NCI-H524 treated with DMSO at 0.1 percent for 48 hours (cell line): ENCODE results near the gene EPB41L4A.
A peak's percentile ranks its signal among the peaks of the same experiment; 100 is the strongest.
"Not testable (repeated sequence)": the region's sequence is repeated elsewhere in the genome, so short reads cannot be mapped to it uniquely, and the experiment has no call there.

Source experiments
- DNase-seq: peaks from one replicate; lab custom pipeline; 2025; lab: John Stamatoyannopoulos, UW

EPB41L4A gene

DNA sequence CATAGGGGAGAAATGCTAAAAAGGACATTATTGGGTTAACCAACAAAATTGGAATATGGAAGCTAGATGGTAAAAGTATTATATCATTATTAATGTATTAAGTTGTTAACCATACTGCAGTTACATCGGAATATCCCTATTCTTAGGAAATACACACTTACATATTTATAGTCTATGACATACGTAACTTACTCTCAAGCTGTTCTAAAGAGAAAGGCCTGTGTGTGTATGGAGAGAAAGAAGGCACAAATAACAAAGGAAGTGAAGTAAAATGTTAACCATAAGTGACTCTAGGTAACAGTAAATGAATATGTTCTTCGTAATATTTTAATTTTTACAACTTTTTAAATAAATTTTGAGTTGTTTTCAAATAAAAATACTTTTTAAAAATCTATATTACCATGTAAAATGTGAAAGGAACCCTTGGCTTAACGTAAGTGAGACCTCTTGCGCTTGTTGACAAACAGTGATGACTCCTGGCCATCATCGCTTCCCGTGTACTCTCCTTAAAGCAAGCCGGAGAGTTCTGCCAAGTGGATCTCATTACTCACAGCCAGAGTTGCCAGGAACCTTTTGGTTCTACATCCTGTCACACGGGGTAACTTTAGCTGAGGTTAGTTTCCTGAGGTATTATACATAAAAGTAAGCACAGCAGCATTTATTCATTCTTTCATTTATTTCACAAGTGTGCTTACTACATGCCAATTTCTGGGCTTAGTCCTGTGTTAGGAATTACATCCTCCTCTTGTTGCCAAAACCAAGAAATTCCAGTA lies 165.4 kb downstream of the EPB41L4A start:
- no peak for DNase-seq

DNA sequence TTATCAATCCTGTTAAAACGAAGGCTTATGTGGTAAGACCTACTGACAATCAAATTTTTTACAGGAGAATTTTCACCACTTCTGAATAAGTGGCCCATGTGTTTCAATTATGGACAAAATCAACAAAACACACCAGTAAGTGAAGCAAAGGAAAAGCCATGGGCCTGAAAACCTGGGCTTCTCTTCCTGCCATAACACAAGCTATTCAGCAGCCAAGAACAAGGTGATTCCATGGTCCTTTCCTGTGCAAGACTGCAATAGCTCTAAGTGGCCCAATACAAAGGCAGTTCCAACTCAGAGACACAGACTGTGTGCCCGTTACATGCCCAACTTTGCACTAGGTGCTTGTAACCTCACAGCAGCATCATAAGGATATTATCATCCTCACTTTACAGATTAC lies 168.5 kb downstream of the EPB41L4A start:
- no peak for DNase-seq

DNA sequence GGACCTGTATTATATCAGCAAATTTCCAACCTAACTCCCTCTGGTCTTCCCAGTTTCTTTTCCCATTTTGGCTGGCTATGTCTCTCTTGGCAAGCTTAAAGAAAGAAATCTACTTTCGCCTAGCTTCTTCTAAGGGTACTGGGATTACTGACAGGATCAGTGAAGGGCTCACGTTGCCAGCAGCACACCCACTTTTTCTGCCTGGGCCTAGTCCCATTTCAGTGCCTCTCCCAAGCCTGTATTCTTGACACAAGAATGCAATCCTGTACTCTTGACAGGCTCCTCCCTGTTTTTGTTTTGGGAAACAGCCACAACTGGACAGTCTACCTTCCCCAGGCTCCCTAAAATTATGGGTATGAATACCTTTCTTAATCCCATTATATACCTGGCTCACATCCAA lies 170.5 kb downstream of the EPB41L4A start:
- no peak for DNase-seq

- DNase-seq, result no peak
Measured at GRCh38 chr5:112247960-112248359, 171.1 kb downstream of the EPB41L4A start.

GRCh38 chr5:112245656-112246055 lies 173.4 kb downstream of the EPB41L4A start:
- no peak for DNase-seq

DNA sequence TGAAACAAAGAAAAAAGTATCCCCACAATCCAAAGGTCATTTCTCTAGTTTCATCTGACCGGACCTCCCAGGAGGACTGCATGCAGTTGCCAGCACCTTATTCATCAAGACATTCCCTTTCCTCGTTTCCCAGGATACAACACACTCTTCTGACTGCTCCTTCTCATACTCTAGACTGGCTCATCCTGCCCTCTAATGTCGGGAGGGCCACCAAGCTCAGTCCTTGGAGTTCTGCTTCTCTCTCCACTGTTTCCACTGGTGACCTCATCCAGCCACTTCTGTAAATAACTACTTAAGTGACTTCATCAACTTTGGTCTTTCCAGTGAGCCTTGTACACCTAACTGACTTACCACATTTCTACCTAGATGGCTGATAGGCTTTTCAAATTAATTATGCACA lies 179.1 kb downstream of the EPB41L4A start:
- DNase-seq, result no peak

GRCh38 chr5:112238473-112238872 lies 180.6 kb downstream of the EPB41L4A start:
- no peak for DNase-seq

GRCh38 chr5:112237456-112237855 lies 181.6 kb downstream of the EPB41L4A start:
- no peak for DNase-seq

GRCh38 chr5:112234000-112234399 lies 185.1 kb downstream of the EPB41L4A start:
- no peak for DNase-seq

- no peak for DNase-seq
Measured at GRCh38 chr5:112232667-112233066, 186.4 kb downstream of the EPB41L4A start.

GRCh38 chr5:112230606-112231005 lies 188.5 kb downstream of the EPB41L4A start:
- DNase-seq, result no peak

GRCh38 chr5:112228667-112229066 lies 190.4 kb downstream of the EPB41L4A start:
- no peak for DNase-seq

DNA sequence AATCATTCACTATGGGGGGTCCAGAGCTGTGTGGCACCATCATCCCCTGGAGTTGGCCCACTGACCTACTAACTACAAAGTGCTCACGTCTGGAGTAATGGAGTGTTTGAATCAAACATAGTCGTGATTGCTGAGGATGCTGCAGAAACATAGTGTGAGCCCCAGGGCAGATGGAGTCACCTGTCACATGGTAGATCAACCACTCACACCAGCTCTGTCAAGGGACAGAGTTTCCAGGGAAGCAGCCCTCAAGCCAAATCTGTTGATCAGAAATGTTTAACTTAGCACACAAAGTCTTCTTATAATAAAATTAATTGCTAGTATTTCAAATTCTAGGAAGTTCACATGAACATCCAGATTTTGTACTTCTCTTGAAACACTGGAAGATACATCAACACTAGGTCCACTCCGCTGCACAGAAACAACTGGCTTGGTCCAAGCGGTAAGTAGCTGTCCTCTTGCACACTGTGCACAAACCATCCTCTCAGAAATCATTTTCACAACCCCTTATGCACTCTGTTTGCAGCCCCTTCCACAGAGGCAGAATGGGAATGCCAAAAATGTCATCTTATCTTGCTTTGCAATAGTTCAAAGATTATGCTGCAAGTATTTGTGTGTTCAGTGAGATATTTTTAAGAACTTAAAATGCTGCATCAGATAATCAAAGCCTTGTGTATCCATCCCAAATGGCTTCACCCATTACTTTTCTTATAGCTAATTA lies 191.0 kb downstream of the EPB41L4A start:
- DNase-seq, result no peak

- no peak for DNase-seq
Measured at GRCh38 chr5:112226215-112226614, 192.9 kb downstream of the EPB41L4A start.

DNA sequence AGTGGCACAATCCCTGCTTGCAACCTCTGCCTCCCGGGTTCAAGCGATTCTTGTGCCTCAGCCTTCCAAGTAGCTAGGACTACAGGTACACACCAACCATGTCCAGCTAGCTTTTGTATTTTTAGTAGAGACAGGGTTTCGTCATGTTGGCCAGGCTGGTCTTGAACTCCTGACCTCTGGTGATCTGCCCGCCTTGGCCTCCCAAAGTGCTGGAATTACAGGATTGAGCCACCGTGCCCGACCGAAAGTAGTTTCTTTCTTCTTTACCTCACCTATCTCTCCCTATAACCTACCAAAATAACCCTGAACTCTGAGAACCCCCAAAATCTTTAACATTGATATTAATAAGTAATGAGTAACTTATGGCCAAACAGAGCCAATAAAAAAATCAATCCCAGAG lies 196.1 kb downstream of the EPB41L4A start:
- DNase-seq, result not testable (repeated sequence)

- DNase-seq, result no peak
Measured at GRCh38 chr5:112221128-112221527, 197.9 kb downstream of the EPB41L4A start.

DNA sequence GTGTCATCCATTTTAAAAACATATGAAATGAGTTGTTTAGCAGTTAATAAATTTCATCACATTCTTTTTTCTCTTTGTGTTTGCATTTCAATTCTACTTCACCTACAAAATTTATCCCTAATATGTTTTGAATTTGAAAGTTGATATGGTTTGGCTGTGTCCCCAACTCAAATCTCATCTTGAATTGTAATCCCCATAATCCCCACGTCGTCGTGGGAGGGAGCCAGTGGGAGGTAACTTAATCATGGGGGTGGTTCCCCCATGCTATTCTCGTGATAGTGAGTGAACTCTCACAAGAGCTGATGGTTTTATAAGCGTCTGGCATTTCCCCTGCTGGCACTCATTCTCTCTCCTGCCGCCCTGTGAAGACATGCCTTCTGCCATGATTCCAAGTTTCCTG lies 200.1 kb downstream of the EPB41L4A start:
- no peak for DNase-seq

GRCh38 chr5:112217843-112218579 lies 201.1 kb downstream of the EPB41L4A start:
- DNase-seq, result no peak

DNA sequence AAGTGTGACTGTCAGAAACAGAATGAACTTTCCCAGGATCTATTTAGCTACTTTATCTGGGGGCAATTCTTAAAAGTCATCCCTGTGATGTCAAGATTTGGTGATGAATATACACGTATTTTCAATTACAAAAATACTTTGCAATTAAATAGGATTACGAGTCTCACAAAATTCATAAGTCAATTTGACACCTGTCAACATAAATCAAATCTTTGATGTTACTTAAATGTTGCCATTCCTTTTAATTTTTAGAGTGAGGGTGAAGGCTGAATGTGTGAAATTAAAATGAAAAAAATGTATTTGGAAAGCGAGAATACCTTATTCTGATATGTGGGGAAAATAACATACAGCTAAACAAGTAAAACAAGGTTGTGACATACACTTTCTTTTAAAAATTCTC lies 202.9 kb downstream of the EPB41L4A start:
- no peak for DNase-seq

- DNase-seq, result peak; percentile 10
Measured at GRCh38 chr5:112210430-112211005, 208.6 kb downstream of the EPB41L4A start.

DNA sequence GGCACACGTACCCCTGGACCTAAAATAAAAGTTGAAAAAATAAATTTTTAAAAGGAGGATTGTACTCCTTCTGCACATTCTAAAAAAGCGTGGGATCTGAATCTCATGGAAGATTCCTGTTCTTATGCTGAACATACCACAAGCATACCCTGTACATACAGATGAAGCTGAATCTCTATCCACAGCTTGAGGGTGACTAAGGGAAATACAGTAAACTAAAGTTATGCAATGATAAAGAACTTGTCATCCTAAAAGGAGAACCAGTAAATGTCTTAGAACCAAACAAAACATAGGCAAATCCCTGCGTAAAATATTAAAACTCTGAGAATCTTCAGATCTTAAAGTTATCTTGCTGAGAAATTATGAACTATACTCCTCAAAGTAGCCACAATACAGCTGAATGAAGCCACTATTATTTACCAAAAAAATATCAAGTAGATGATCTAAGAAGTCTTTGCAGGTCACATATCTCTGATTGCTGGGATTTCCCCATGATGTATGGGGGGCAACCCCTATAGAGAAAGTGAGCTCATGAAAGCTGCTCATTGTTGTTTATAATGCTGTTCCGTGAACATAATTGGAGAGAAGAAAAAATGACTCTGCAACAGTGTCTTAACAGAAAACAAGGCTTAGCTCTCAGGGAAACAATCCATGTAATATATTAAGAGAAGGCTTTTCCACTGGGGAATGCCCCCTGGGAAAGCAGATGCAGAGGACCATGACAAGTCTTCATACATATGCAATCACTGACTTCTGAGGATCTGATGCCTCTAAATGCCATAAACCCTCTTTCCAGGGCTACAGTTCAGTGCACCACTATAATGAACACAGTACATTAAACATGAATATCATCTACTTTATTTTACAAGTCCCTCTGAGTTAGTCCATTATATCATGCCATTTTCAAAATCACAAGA lies 210.1 kb downstream of the EPB41L4A start:
- no peak for DNase-seq
